GM21390 (cell line): Measurements from ENCODE around the gene SIVA1.

Experiments
- ATAC-seq: cut with Tn5 transposase; IDR thresholded peaks from one replicate; pipeline ENCODE4 v1.9.1; 2021; ENCODE audit not compliant: unreplicated experiment

The SIVA1 gene

GRCh38 chr14:104752735-104753527 lies at the start of gene SIVA1:
Gene SIVA1 (plus strand): TSS chr14:104753147. CDS start chr14:104753202, 55 bp downstream.
- ATAC-seq, result peak; percentile 91

- ATAC-seq, result no peak
These were observed 49.7 kb upstream of the SIVA1 start for GRCh38 chr14:104703269-104703668.

- no peak for ATAC-seq
These were observed 48.7 kb upstream of the SIVA1 start for GRCh38 chr14:104704252-104704651.

DNA sequence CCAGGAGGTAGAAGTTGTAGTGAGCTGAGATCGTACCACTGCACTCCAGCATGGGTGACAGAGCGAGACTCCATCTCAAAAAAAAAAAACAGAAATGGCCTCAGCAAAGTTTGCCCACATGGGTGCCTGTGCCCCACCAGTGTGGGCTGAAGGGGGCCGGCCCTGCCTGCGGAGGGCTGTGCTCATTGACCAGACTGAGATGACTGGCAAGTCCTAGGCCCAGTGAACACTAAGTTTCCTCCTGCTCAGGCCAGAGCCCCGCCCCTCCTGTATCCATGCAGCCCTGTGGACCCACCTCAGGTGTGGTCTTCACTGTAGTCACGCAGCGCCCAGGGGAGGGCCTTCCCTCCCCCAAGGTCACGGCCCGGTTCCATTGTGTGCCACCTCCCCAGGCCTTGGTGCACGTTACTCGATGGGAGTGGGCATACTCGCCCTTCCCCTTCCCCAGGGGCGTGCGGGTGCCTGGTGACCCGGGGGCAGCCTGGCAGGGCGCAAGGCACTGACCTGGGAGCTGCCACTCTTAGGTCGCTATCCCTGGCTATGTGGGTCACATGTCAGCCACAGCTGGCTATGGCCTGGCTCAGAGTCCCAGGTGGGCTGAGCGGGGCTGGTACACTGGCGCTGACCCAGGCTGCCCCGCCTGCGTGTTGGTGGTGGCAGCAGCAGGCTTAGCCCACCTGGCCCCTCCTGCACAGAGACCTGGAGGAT lies 47.5 kb upstream of the SIVA1 start:
- ATAC-seq, result no peak

DNA sequence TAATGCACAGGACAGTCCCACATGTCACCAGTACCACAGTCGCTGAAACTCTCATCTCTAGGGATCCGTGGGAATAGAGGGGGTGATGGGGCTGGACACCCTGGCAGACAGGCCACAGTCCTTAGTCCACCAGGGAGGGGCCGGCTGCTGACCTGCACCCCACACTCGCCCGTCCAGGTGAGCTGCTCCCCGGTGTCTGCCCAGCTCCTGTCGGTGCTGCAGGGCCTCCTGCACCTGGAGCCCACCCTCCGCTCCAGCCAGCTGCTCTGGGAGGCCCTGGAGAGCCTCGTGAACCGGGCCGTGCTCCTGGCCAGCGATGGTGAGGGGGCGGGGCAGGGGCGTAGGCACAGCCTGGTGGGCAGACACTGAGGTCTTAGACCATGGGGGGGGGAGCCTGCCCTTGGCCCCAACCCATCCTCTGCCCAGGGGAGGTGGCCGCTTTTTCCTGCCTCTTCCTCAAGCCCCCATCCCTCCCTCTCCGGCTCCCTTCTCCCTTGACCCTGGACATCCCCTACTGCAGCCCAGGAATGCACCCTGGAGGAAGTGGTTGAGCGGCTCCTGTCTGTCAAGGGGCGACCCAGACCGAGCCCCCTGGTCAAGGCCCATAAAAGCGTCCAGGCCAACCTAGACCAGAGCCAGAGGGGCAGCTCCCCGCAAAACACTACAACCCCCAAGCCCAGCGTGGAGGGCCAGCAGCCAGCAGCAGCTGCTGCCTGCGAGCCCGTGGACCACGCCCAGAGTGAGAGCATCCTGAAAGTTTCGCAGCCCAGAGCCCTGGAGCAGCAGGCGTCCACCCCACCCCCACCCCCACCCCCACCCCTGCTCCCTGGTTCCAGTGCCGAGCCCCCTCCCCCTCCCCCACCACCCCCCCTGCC lies 46.0 kb upstream of the SIVA1 start:
- ATAC-seq, result no peak

GRCh38 chr14:104707608-104708595 lies 45.0 kb upstream of the SIVA1 start:
- ATAC-seq, result no peak

GRCh38 chr14:104708606-104709268 lies 44.2 kb upstream of the SIVA1 start:
- no peak for ATAC-seq

DNA sequence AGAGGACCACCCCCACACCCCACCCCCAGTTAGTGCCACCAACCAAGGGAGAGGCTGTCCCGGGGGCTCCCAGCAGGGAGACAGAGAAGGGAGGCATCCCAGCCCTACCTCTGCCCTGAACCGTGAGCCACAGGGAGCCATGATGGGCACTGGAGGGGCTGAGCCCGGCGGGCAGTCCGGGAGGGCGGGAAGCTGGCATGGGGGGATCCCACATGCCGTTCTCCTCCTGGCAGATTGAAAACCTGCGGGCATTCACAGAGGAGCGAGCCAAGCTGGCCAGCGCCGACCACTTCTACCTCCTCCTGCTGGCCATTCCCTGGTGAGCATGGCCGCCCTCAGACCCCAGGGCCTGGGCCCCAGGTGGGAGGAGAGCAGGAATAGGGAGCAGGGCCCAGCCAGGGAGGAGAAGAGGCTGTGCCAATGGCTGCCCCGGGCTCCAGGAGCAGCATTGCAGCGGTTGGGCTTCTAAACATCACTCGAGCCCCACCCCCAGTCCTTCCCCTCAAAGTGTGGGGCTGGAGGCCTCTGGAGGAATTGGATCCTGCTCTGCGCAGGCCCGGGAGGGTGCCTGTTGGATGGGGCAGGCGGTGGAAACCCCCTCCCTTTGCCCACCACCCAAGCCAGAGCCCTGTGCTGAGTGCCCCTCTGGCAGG lies 43.4 kb upstream of the SIVA1 start:
- ATAC-seq, result no peak

- ATAC-seq, result no peak
These were observed 42.7 kb upstream of the SIVA1 start for GRCh38 chr14:104710071-104710735.

- ATAC-seq, result no peak
These were observed 39.8 kb upstream of the SIVA1 start for GRCh38 chr14:104712881-104713734.

- no peak for ATAC-seq
These were observed 38.9 kb upstream of the SIVA1 start for GRCh38 chr14:104714066-104714465.

DNA sequence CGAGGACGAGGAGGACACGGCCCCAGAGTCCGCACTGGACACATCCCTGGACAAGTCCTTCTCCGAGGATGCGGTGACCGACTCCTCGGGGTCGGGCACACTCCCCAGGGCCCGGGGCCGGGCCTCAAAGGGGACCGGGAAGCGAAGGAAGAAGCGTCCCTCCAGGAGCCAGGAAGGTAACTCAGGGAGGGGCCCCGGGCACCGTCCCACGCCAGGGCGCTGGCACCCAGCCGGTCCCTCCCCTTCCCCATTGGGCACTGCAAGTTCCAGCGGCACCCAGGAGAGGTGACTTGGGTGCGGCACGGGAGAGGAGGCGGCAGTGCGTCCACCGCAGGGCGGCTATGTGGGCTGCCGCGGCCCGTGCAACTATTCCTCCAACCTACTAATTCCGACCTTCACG lies 38.3 kb upstream of the SIVA1 start:
- ATAC-seq, result no peak

- ATAC-seq, result no peak
These were observed 37.5 kb upstream of the SIVA1 start for GRCh38 chr14:104715416-104715815.

- no peak for ATAC-seq
These were observed 37.1 kb upstream of the SIVA1 start for GRCh38 chr14:104715871-104716270.

GRCh38 chr14:104717137-104717536 lies 35.8 kb upstream of the SIVA1 start:
- no peak for ATAC-seq

- ATAC-seq, result no peak
These were observed 35.3 kb upstream of the SIVA1 start for GRCh38 chr14:104717646-104718045.

DNA sequence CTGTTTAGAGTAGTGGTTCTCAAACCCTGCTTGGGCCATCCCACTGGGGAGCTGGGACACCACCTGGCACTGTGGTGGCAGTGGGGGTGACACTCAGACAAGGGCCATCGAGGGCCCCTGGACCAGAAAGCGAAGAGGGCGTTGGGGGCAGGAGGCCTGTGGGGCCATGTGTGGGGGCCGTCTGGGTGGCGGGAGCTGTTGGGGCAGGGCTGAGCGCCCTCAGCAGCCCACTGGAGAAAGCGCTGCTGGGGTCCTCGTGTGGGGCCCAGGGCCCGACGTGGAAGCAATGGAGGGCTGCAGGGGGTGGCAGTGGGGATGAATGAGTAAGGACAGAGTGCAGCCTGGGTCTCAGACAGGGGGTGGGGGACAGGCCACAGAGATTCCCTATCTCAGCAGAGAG lies 34.8 kb upstream of the SIVA1 start:
- ATAC-seq, result no peak

- no peak for ATAC-seq
These were observed 34.1 kb upstream of the SIVA1 start for GRCh38 chr14:104718871-104719270.
